Upper lobe of right lung (tissue), 1 donor: ENCODE measurements around the gene WDR35. TPM values are rescaled to one million over a fixed set of nuclear protein-coding genes. Genes with fewer than 3 reads are reported as not detected.
"Not testable (repeated sequence)": the region's sequence is repeated elsewhere in the genome, so short reads cannot be mapped to it uniquely, and the experiment has no call there.

Experiments used
- ATAC-seq: fragments of 200-7000 bp; cut with Tn5 transposase; one replicate; pipeline ENCODE4 v1.9.1; 2020; ENCODE audit warnings: mild to moderate bottlenecking, moderate library complexity
- DNase-seq: peaks from one replicate; pipeline ENCODE4 v3.0.0-alpha.2; 2020
- H3K27ac ChIP-seq: fragments of 200-600 bp; one replicate; pipeline ENCODE4 v1.8.0; 2022
- H3K27me3 ChIP-seq: fragments of 200-600 bp; one replicate; pipeline ENCODE4 v1.8.0; 2022; ENCODE audit warnings: mild to moderate bottlenecking
- H3K36me3 ChIP-seq: fragments of 200-600 bp; one replicate; pipeline ENCODE4 v1.8.0; 2022
- H3K4me1 ChIP-seq: fragments of 200-600 bp; one replicate; pipeline ENCODE4 v1.8.0; 2022
- H3K4me3 ChIP-seq: fragments of 200-600 bp; one replicate; pipeline ENCODE4 v1.8.0; 2022; ENCODE audit warnings: mild to moderate bottlenecking
- H3K9me3 ChIP-seq: fragments of 200-600 bp; one replicate; pipeline ENCODE4 v1.8.0; 2022
- intact Hi-C: fragments of 100-400 bp; cut with DNase I; formaldehyde crosslinking; loops from one replicate; pipeline ENCODE4 v1.11.0; 2022
- total RNA-seq: library from RNA; stranded (reverse); fragmentation: NEBNext Ultra II Directional; extraction: Animal tissue kit (Norgen Biotek cat#: 25700); gene quantifications from one replicate; pipeline ENCODE4 v1.2.1, GENCODE V29; 2021
- TF ChIP-seq, protein P1 (sequence below): fragments of 200-600 bp; IDR thresholded peaks from one replicate; pipeline ENCODE4 v1.8.0; 2022; ENCODE audit warnings: antibody characterized with exemption
- donor health status: DM: no; HTN: yes; CAD: no; lungs with severe emphysema.

Gene WDR35
- total RNA-seq, 1 donor from 2014 or later: 7.3 TPM

DNA sequence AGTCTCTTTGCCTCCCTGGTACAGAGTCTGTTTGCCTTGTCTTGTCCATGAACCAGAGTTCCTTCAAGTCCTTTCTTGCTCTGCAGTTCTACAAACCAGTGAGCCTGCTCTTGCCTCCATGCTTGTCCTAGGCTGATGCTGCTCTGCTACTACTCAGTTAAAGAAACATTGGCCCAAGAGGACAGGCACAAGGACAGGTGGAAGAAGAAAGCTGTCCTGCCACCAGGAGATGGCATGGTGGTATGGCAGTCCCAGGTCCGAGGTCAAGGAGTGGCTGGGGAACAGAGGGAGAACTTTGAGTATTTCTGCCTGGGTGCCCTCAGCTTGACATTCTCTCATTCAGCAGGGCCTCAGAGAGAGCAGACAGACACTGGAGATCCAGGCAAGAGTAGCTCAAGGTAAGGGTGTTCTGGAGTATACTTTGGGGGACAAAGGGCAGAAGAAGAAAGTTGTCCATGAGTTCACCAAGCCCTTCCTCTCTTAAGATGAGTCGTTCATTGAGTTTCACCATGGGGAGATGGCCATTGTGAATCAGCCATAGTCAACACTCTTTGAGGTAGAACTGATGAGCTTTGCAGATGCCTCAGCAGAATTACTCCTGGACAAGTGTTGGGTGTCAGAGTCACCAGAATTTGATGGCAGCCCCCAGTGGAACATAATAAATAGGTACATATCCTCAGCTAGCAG lies 108.5 kb downstream of the WDR35 start:
- H3K4me1 ChIP-seq: no peaks in the 10 kb centered on the region
- no peak for ATAC-seq
- no peaks in the 10 kb centered on the region for H3K9me3 ChIP-seq
- intact Hi-C loops: no loop called here
- TF ChIP-seq, protein P1, sequence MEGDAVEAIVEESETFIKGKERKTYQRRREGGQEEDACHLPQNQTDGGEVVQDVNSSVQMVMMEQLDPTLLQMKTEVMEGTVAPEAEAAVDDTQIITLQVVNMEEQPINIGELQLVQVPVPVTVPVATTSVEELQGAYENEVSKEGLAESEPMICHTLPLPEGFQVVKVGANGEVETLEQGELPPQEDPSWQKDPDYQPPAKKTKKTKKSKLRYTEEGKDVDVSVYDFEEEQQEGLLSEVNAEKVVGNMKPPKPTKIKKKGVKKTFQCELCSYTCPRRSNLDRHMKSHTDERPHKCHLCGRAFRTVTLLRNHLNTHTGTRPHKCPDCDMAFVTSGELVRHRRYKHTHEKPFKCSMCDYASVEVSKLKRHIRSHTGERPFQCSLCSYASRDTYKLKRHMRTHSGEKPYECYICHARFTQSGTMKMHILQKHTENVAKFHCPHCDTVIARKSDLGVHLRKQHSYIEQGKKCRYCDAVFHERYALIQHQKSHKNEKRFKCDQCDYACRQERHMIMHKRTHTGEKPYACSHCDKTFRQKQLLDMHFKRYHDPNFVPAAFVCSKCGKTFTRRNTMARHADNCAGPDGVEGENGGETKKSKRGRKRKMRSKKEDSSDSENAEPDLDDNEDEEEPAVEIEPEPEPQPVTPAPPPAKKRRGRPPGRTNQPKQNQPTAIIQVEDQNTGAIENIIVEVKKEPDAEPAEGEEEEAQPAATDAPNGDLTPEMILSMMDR: no peak
- no peaks in the 10 kb centered on the region for H3K27me3 ChIP-seq
- no peak overlapping the region for H3K27ac ChIP-seq
- H3K4me3 ChIP-seq: no peak overlapping the region
- no peaks in the 10 kb centered on the region for H3K36me3 ChIP-seq
- DNase-seq: no peak

DNA sequence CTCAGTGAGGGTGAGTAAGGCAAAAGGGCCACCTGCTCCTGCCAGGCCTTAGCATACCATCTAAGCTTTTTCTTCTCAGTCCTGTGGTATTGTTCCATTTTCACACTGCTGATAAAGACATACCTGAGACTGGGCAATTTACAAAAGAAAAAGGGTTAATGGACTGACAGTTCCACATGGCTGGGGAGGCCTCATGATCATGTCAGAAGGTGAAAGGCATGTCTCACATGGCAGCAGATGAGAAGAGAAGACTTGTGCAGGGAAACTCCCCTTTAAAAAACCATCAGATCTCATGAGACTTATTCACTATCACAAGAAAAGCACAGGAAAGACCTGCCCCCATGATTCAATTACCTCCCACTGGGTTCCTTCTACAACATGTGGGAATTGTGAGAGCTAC lies 109.7 kb downstream of the WDR35 start:
- ATAC-seq, intact Hi-C loops: not testable (repeated sequence)

DNA sequence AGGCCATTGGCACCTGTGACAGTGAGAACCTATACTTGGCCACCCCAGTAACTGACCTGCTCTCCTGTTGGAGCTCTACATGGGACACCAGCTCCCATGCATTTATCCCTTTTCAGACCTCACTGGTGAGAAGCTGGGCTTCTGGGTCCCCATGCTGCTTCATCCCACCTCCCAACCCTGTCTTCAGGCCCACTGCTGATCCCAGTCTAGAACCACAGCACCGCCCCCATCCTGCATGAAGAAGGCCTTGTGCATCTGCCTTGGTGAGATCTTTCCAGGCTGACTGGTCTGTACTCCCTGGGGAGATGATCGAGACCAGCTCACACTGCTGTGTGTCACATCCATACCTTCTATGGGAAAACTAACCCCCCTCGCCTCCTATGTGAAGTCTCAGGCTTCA lies 110.8 kb downstream of the WDR35 start:
- Histone ChIP-seq H3K27ac (no peak overlapping the region), H3K9me3 (no peaks in the 10 kb centered on the region), H3K27me3 (no peaks in the 10 kb centered on the region), H3K4me3 (no peak overlapping the region), H3K36me3 (no peaks in the 10 kb centered on the region), H3K4me1 (no peaks in the 10 kb centered on the region)
- TF ChIP-seq, protein P1: no peak
- ATAC-seq (no peak), DNase-seq (no peak)
- intact Hi-C loops: no loop called here

More for the DNA sequence above, 109.7 kb downstream of the WDR35 start:
- not testable (repeated sequence) for H3K4me1 ChIP-seq, H3K36me3 ChIP-seq, H3K4me3 ChIP-seq, H3K27ac ChIP-seq, DNase-seq, H3K9me3 ChIP-seq, H3K27me3 ChIP-seq

DNA sequence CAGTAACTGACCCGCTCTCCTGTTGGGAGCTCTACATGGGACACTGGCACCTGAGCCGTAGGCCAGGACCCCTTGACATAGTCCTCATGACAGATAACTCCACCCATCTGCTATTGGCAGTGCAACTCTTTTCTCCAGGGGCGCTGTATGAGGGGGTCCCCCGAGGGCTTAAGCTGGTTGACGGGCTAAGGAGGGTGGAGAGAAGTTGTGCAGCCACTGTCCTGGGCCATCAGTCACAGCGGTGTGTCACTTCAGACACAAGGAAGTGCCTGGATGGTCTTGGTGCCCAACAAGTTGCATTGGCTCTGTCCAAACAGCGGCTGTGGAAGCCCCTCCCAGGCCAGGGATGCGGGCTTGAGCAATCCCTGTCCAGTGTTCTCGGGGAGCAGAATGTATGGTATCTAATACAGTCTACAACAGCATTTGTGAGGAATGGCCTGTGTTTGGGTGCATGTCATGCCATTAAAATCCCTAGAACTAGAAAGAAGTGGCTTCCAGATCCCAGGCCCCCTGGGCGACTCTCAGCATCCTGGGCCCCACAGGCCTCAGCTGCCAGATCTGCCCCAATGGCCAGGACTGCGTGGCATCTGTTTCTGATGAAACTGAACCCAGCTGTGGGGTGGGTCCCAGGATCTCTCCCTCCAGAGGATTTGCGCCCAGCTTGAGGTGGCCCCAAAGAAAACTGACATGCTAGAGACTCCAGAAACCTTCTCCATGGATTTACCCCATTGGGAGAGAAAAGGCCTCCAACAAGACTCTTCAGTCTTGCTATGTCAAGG lies 111.4 kb downstream of the WDR35 start:
- no peaks in the 10 kb centered on the region for H3K27me3 ChIP-seq
- intact Hi-C loops: no loop called here
- TF ChIP-seq, protein P1: no peak
- H3K4me3 ChIP-seq: no peak overlapping the region
- ATAC-seq (no peak), DNase-seq (no peak)
- no peak overlapping the region for H3K27ac ChIP-seq
- H3K9me3 ChIP-seq: no peaks in the 10 kb centered on the region
- no peaks in the 10 kb centered on the region for H3K36me3 ChIP-seq
- H3K4me1 ChIP-seq: no peaks in the 10 kb centered on the region

DNA sequence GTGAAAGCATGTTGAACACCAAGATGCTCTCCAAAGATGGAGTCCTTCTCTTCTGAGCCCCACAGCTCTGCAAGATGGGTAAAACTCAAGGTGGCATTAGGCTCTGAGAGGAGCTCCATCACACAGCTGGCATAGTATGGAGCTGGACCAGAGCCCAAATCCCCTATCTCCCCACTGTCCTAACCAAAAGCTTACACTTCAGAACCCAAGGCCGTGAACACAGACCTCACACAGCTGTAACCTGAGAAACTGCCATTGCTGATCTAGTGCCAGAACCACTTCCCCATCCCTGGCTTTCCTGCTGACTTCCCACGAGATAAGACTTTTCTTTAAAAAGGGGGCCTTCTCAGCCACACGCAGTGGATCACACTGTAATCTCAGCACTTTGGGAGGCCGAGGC lies 113.2 kb downstream of the WDR35 start:
- H3K27ac ChIP-seq: no peak overlapping the region
- ATAC-seq: no peak
- H3K9me3 ChIP-seq: no peaks in the 10 kb centered on the region
- H3K4me3 ChIP-seq: no peak overlapping the region
- intact Hi-C loops: no loop called here
- H3K27me3 ChIP-seq: no peaks in the 10 kb centered on the region
- no peak for DNase-seq
- no peaks in the 10 kb centered on the region for H3K36me3 ChIP-seq
- no peaks in the 10 kb centered on the region for H3K4me1 ChIP-seq
- TF ChIP-seq, protein P1: no peak

DNA sequence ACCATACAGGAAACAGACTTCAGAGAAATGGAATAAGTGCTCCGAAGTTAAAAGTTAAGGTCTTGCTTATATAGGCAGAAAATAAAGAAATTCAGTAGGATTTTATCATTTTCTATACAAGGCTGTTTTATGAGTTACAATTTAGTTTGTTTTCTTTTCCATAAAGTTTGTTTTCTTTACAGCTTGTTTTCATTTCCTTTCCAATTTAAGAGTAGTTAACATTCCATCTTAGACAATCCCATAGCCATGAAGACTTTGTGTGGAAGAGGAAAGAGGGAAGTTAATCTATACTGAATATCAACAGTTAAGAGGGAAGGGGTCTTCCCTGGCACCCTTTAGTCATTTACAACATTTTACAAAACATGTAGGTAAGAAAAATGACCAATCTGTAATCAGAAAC lies 114.6 kb downstream of the WDR35 start:
- no peak overlapping the region for H3K4me3 ChIP-seq
- intact Hi-C loops: no loop called here
- no peaks in the 10 kb centered on the region for H3K4me1 ChIP-seq
- DNase-seq: no peak
- TF ChIP-seq, protein P1: no peak
- no peaks in the 10 kb centered on the region for H3K36me3 ChIP-seq
- H3K27ac ChIP-seq: no peak overlapping the region
- no peaks in the 10 kb centered on the region for H3K27me3 ChIP-seq
- ATAC-seq: no peak
- no peaks in the 10 kb centered on the region for H3K9me3 ChIP-seq
